IMR-90 (cell line): ENCODE measurements around the gene ACVR2B.

Experiments used
- CTCF ChIP-seq: conservative IDR thresholded peaks from 2 replicates; pipeline ENCODE4 v1.5.1; 2012; ENCODE audit warnings: mild to moderate bottlenecking, low read depth, low read length, improper control_type of control experiment
- NFE2L2 ChIP-seq: fragments of 150-350 bp; IDR thresholded peaks from 2 replicates; pipeline ENCODE4 v1.6.1; 2016; ENCODE audit warnings: low read depth, mild to moderate bottlenecking, low read length
- POLR2A ChIP-seq: IDR thresholded peaks from 2 replicates; pipeline ENCODE4 v1.6.1; 2012; ENCODE audit warnings: mild to moderate bottlenecking, low read depth, low read length
- RCOR1 ChIP-seq: IDR thresholded peaks from 2 replicates; pipeline ENCODE4 v1.6.1; 2012; ENCODE audit warnings: mild to moderate bottlenecking, low read length, improper control_type of control experiment; ENCODE audit not compliant: insufficient replicate concordance
- RFX5 ChIP-seq: IDR thresholded peaks from 2 replicates; pipeline ENCODE4 v1.8.0; 2012; ENCODE audit warnings: low read depth, mild to moderate bottlenecking, low read length, moderate library complexity
- SMC3 ChIP-seq: fragments of 150-350 bp; IDR thresholded peaks from 2 replicates; pipeline ENCODE4 v1.6.1; 2016; ENCODE audit warnings: low read depth, mild to moderate bottlenecking, antibody characterized with exemption, low read length, moderate library complexity

- TF ChIP-seq CTCF (no peak), POLR2A (no peak), RFX5 (no peak), RCOR1 (no peak), NFE2L2 (no peak), SMC3 (no peak)
Observed at GRCh38 chr3:38489766-38490165, 36.1 kb downstream of the ACVR2B start.
